Activated T-cell treated with anti-CD3 and anti-CD28 coated beads, Interleukin-2, amount 50 U/mL, for 1 hour (primary cell): ENCODE data around the gene STUM.
"Not testable (repeated sequence)": the region's sequence is repeated elsewhere in the genome, so short reads cannot be mapped to it uniquely, and the experiment has no call there.

Experiments used
- DNase-seq: peaks from one replicate; pipeline ENCODE4 v3.0.0-alpha.2; 2020

Gene STUM

GRCh38 chr1:226584164-226584563, 35.6 kb downstream of the STUM start:
- DNase-seq = no peak

GRCh38 chr1:226586116-226586515, 37.6 kb downstream of the STUM start:
- DNase-seq = no peak

- no peak for DNase-seq
Measured at GRCh38 chr1:226586650-226587422, 38.3 kb downstream of the STUM start.

- DNase-seq = no peak
Measured at GRCh38 chr1:226588484-226588883, 39.9 kb downstream of the STUM start.

- no peak for DNase-seq
Measured at GRCh38 chr1:226589008-226589733, 40.6 kb downstream of the STUM start.

- DNase-seq = no peak
Measured at GRCh38 chr1:226590614-226591013, 42.0 kb downstream of the STUM start.

GRCh38 chr1:226593541-226593940, 45.0 kb downstream of the STUM start:
- DNase-seq = no peak

- no peak for DNase-seq
Measured at GRCh38 chr1:226596531-226597165, 48.1 kb downstream of the STUM start.

- DNase-seq = no peak
Measured at GRCh38 chr1:226597616-226598454, 49.3 kb downstream of the STUM start.

- DNase-seq = no peak
Measured at GRCh38 chr1:226598455-226598849, 49.9 kb downstream of the STUM start.

- DNase-seq = not testable (repeated sequence)
Measured at GRCh38 chr1:226598955-226599354, 50.4 kb downstream of the STUM start.

GRCh38 chr1:226599636-226600238, 51.2 kb downstream of the STUM start:
- DNase-seq = no peak

- no peak for DNase-seq
Measured at GRCh38 chr1:226600254-226600653, 51.7 kb downstream of the STUM start.

- DNase-seq = no peak
Measured at GRCh38 chr1:226601456-226601855, 52.9 kb downstream of the STUM start.

GRCh38 chr1:226602186-226603021, 53.8 kb downstream of the STUM start:
- no peak for DNase-seq

GRCh38 chr1:226603022-226603857, 54.7 kb downstream of the STUM start:
- DNase-seq = no peak

GRCh38 chr1:226603858-226604559, 55.4 kb downstream of the STUM start:
- DNase-seq = no peak

- no peak for DNase-seq
Measured at GRCh38 chr1:226604560-226605317, 56.2 kb downstream of the STUM start.

- DNase-seq = no peak
Measured at GRCh38 chr1:226605318-226605950, 56.9 kb downstream of the STUM start.
